ENCODE data around the gene TEX51. TPM values are rescaled to one million over a fixed set of nuclear protein-coding genes. Genes with fewer than 3 reads are reported as not detected.

Gene TEX51
- total RNA-seq, 1 donor from 2014 or later = not detected

GRCh38 chr2:126909366-126909765 is 10.7 kb downstream of the TEX51 start:
- peaks cover 11% of the 10 kb centered on the region for H3K27me3 Mint-ChIP-seq (ENCODE audit: unreplicated experiment)
- no peak overlapping the region for H3K4me3 Mint-ChIP-seq (ENCODE audit: unreplicated experiment)
- H3K27ac Mint-ChIP-seq (ENCODE audit: unreplicated experiment) = no peak overlapping the region
- TF ChIP-seq CTCF (IDR thresholded peaks at IDR 0.05; ENCODE audit: unreplicated experiment) = no peak
- DNase-seq (ENCODE audit: low spot score) = peak; percentile 1
- peaks cover 5% of the 10 kb centered on the region for H3K9me3 Mint-ChIP-seq (ENCODE audit: unreplicated experiment)
- H3K36me3 Mint-ChIP-seq (ENCODE audit: low read depth, unreplicated experiment) = no peaks in the 10 kb centered on the region
- no peaks in the 10 kb centered on the region for H3K4me1 Mint-ChIP-seq (ENCODE audit: unreplicated experiment)

DNA sequence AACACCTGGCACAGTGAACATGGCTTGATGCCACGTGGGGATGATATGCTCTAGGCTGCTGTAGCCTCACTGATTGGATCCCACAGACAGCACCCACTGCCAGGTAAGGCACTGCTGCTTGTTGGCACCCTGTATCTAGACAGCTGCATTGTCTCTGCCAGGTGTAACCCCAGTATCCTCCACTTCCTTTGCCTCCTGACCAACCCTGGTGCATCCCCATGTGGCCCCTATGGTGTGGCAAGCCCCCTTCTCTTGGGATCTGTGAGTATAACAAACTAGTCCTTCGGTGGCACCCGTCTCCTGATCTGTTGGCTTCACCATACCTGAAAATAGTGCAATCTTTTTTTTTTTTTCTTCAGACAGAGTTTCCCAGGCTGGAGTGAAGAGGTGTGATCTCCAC is 11.1 kb downstream of the TEX51 start:
- no peak overlapping the region for H3K27ac Mint-ChIP-seq (ENCODE audit: unreplicated experiment)
- no peaks in the 10 kb centered on the region for H3K4me1 Mint-ChIP-seq (ENCODE audit: unreplicated experiment)
- no peak for TF ChIP-seq CTCF (IDR thresholded peaks at IDR 0.05; ENCODE audit: unreplicated experiment)
- H3K4me3 Mint-ChIP-seq (ENCODE audit: unreplicated experiment) = no peak overlapping the region
- peaks cover 14% of the 10 kb centered on the region for H3K27me3 Mint-ChIP-seq (ENCODE audit: unreplicated experiment)
- H3K36me3 Mint-ChIP-seq (ENCODE audit: low read depth, unreplicated experiment) = no peaks in the 10 kb centered on the region
- DNase-seq (ENCODE audit: low spot score) = peak; percentile 1
- peaks cover 5% of the 10 kb centered on the region for H3K9me3 Mint-ChIP-seq (ENCODE audit: unreplicated experiment)

DNA sequence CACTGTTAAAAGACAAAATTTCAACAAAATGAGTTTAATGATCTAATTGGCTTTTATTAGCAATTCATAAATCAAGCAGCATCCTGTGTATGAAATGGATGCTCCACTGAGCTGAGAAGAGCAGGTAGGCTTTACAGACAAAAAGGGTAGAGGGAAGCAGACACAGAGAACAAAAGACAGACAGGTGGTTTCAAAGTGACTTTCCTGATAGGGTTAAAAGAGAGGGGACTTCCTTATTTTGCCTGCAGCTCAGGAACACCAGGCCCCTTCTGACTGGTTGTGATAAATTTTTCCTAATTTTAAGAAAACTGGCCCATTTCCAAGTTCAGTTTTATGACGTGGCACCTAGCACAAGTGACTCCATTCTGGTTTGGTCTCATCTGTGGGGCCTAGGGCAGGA is 11.9 kb downstream of the TEX51 start:
- peaks cover 17% of the 10 kb centered on the region for H3K27me3 Mint-ChIP-seq (ENCODE audit: unreplicated experiment)

GRCh38 chr2:126911111-126911796 is 12.6 kb downstream of the TEX51 start:
- no peaks in the 10 kb centered on the region for H3K4me1 Mint-ChIP-seq (ENCODE audit: unreplicated experiment)
- H3K9me3 Mint-ChIP-seq (ENCODE audit: unreplicated experiment) = peaks cover 5% of the 10 kb centered on the region
- peak; percentile 1 for DNase-seq (ENCODE audit: low spot score)
- peaks cover 17% of the 10 kb centered on the region for H3K27me3 Mint-ChIP-seq (ENCODE audit: unreplicated experiment)
- no peak overlapping the region for H3K4me3 Mint-ChIP-seq (ENCODE audit: unreplicated experiment)
- TF ChIP-seq CTCF (IDR thresholded peaks at IDR 0.05; ENCODE audit: unreplicated experiment) = no peak
- H3K27ac Mint-ChIP-seq (ENCODE audit: unreplicated experiment) = no peak overlapping the region
- no peaks in the 10 kb centered on the region for H3K36me3 Mint-ChIP-seq (ENCODE audit: low read depth, unreplicated experiment)

More for the DNA sequence above, 11.9 kb downstream of the TEX51 start:
- no peaks in the 10 kb centered on the region for H3K4me1 Mint-ChIP-seq (ENCODE audit: unreplicated experiment)
- H3K36me3 Mint-ChIP-seq (ENCODE audit: low read depth, unreplicated experiment) = no peaks in the 10 kb centered on the region
- TF ChIP-seq CTCF (IDR thresholded peaks at IDR 0.05; ENCODE audit: unreplicated experiment) = no peak
- no peak overlapping the region for H3K4me3 Mint-ChIP-seq (ENCODE audit: unreplicated experiment)
- peaks cover 5% of the 10 kb centered on the region for H3K9me3 Mint-ChIP-seq (ENCODE audit: unreplicated experiment)
- DNase-seq (ENCODE audit: low spot score) = peak; percentile 0
- no peak overlapping the region for H3K27ac Mint-ChIP-seq (ENCODE audit: unreplicated experiment)

- TF ChIP-seq CTCF (IDR thresholded peaks at IDR 0.05; ENCODE audit: unreplicated experiment) = no peak
- peaks cover 5% of the 10 kb centered on the region for H3K9me3 Mint-ChIP-seq (ENCODE audit: unreplicated experiment)
- H3K36me3 Mint-ChIP-seq (ENCODE audit: low read depth, unreplicated experiment) = no peaks in the 10 kb centered on the region
- peaks cover 15% of the 10 kb centered on the region for H3K27me3 Mint-ChIP-seq (ENCODE audit: unreplicated experiment)
- peak; percentile 1 for DNase-seq (ENCODE audit: low spot score)
- H3K4me1 Mint-ChIP-seq (ENCODE audit: unreplicated experiment) = no peaks in the 10 kb centered on the region
- no peak overlapping the region for H3K4me3 Mint-ChIP-seq (ENCODE audit: unreplicated experiment)
- no peak overlapping the region for H3K27ac Mint-ChIP-seq (ENCODE audit: unreplicated experiment)
Measured at GRCh38 chr2:126912201-126912600, 13.5 kb downstream of the TEX51 start.

Measured in endothelial cell (in vitro differentiated cells).